Rectal smooth muscle tissue (tissue), 1 donor: ENCODE results near the gene ZBTB7C.

Experiments used
- H3K27ac ChIP-seq: one replicate; pipeline ENCODE4 v1.7.0; 2013; ENCODE audit warnings: low read depth, low read length, inconsistent platforms
- H3K27me3 ChIP-seq: one replicate; pipeline ENCODE4 v1.7.0; 2013; ENCODE audit warnings: low read length; ENCODE audit not compliant: control insufficient read depth, insufficient read depth
- H3K36me3 ChIP-seq: one replicate; pipeline ENCODE4 v1.7.0; 2013; ENCODE audit warnings: low read length; ENCODE audit not compliant: control insufficient read depth, insufficient read depth
- H3K4me1 ChIP-seq: one replicate; pipeline ENCODE4 v1.7.0; 2013; ENCODE audit warnings: low read length; ENCODE audit not compliant: control insufficient read depth, insufficient read depth
- H3K4me3 ChIP-seq: one replicate; pipeline ENCODE4 v1.7.0; 2013; ENCODE audit warnings: low read length
- H3K9ac ChIP-seq: one replicate; pipeline ENCODE4 v1.7.0; 2013; ENCODE audit warnings: low read length

Gene ZBTB7C

GRCh38 chr18:48394176-48394575 is 15.0 kb downstream of the ZBTB7C start:
- H3K9ac ChIP-seq = no peak overlapping the region
- no peak overlapping the region for H3K27ac ChIP-seq
- H3K4me1 ChIP-seq = no peaks in the 10 kb centered on the region
- H3K36me3 ChIP-seq = no peaks in the 10 kb centered on the region
- peaks cover 3% of the 10 kb centered on the region for H3K27me3 ChIP-seq
- no peak overlapping the region for H3K4me3 ChIP-seq

DNA sequence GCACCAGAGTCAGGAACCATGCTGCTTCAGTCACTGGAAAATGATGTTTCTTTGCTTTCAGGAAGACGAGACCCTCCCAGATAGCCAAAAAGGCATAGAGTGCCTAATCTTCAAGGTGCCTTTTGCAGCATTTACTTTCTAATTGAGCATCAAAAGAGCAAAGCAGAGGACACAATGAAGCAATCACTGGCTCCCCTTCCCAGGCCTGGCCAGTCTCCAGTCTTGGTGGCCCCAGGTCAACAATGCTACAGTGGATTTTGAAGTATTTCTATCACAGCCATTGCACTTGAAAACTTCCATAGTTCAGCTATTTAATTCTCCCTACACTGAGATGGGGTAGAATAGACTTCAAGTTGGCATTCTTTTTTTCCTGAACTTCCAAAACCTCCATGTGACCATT is 15.4 kb downstream of the ZBTB7C start:
- Histone ChIP-seq H3K4me1 (no peaks in the 10 kb centered on the region), H3K4me3 (no peak overlapping the region), H3K36me3 (no peaks in the 10 kb centered on the region), H3K9ac (no peak overlapping the region), H3K27ac (no peak overlapping the region), H3K27me3 (peaks cover 3% of the 10 kb centered on the region)

DNA sequence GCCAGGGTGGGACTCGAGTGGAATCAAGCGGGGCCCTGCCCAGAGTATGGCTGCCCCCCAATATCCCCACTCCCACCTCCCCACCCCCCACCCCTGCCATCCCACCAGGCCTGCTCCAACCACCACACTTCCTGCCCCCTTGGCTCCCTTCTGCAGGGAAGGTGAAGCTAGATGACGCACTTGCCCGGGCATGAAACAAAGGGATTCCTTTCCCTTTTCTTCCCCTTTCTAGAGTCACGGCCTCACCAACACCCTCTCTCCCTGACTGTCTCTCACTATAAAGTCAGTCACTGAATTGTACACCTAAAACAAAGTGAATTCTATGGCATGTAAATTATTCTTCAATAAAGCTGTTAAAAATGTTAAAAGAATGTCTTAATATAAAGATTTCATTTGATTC is 16.0 kb downstream of the ZBTB7C start:
- no peaks in the 10 kb centered on the region for H3K36me3 ChIP-seq
- no peak overlapping the region for H3K4me3 ChIP-seq
- H3K9ac ChIP-seq = no peak overlapping the region
- H3K4me1 ChIP-seq = no peaks in the 10 kb centered on the region
- H3K27ac ChIP-seq = no peak overlapping the region
- peaks cover 3% of the 10 kb centered on the region for H3K27me3 ChIP-seq

- Histone ChIP-seq H3K9ac (no peak overlapping the region), H3K4me3 (no peak overlapping the region), H3K27me3 (peaks cover 3% of the 10 kb centered on the region), H3K36me3 (no peaks in the 10 kb centered on the region), H3K27ac (no peak overlapping the region), H3K4me1 (no peaks in the 10 kb centered on the region)
Measured at GRCh38 chr18:48392268-48392667, 16.9 kb downstream of the ZBTB7C start.

DNA sequence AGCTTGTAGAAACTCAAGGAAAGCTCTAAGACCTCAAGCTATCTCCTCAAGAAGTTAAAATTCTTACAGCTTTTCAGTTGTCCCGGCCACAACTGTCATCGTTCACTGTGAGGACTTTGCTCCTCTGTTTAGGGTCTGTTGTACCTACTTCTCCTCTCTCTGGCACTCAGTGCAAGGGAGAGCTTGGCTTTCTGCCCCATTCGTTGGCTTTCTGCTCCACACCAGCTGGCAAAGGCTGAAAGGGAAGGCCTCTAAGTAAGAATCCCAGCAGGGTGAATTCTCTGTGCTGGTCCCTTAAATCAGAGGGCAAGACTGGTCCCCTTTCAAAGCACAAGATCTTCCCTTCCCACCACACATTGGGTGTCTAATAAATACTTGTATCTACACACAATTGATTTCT is 17.3 kb downstream of the ZBTB7C start:
- Histone ChIP-seq H3K27ac (no peak overlapping the region), H3K36me3 (no peaks in the 10 kb centered on the region), H3K27me3 (peaks cover 3% of the 10 kb centered on the region), H3K4me1 (no peaks in the 10 kb centered on the region), H3K9ac (no peak overlapping the region), H3K4me3 (no peak overlapping the region)

DNA sequence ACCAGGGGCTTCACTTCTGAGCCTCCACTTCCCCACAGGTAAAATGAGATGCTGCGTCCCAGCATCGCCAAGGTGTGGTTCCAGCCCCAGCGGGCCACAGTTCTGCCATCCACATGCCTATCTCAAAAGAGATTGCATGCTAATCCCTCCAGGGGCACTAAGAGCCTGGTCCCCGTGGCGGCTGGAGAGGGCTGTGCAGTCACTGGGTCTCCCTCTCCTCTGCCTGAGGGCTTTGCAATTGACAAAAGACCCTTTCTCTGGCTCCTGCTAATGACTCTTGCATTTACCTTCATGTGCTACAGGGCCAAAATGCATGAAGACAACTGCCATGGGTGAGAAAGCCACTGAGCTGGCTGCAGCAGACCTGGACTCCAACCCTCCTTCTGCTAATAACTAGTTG is 18.5 kb downstream of the ZBTB7C start:
- peaks cover 3% of the 10 kb centered on the region for H3K27me3 ChIP-seq
- H3K36me3 ChIP-seq = no peaks in the 10 kb centered on the region
- H3K27ac ChIP-seq = no peak overlapping the region
- H3K4me1 ChIP-seq = no peaks in the 10 kb centered on the region
- H3K9ac ChIP-seq = no peak overlapping the region
- no peak overlapping the region for H3K4me3 ChIP-seq

DNA sequence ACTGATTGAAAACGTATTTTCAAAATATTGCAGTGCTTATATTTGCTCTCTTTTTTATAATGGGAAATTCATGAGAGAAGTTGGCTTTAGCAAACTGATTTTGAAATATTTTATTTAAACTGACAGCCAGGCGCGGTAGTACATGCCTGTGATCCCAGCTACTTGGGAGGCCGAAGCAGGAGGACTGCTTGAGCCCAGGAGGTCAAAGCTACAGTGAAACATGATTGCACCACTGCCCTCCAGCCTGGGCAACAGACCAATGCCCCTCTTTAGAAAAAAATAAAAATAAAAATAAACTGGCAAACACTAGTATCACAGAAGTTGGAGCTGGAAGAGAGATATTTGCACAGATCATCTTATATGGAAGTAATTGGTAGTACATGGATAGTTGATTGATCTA is 20.7 kb downstream of the ZBTB7C start:
- Histone ChIP-seq H3K4me1 (no peaks in the 10 kb centered on the region), H3K9ac (no peak overlapping the region)

DNA sequence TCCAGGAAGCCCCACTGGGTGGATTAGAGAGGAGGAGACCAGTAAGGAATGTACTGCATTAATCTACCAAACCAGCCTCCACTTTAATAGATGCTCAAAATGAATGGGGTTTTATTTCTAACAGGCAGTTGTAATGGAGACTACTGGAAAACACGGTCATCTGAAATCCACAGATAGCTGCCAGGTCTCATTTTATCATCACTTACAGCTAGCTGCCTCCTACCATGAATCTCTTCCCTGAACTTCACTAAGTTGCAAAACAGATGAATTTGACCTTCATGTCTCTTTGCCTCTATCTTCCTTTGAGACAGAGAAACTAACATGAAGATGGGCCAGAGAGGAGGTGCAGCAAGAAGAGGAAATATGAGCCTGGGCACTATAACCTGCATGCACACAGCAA is 21.9 kb downstream of the ZBTB7C start:
- Histone ChIP-seq H3K9ac (no peak overlapping the region), H3K27me3 (no peaks in the 10 kb centered on the region), H3K27ac (no peak overlapping the region), H3K4me1 (no peaks in the 10 kb centered on the region), H3K36me3 (no peaks in the 10 kb centered on the region), H3K4me3 (no peak overlapping the region)

More for the DNA sequence above, 20.7 kb downstream of the ZBTB7C start:
- H3K36me3 ChIP-seq = no peaks in the 10 kb centered on the region
- H3K27me3 ChIP-seq = peaks cover under 1% of the 10 kb centered on the region
- H3K4me3 ChIP-seq = no peak overlapping the region
- no peak overlapping the region for H3K27ac ChIP-seq

GRCh38 chr18:48385596-48385995 is 23.6 kb downstream of the ZBTB7C start:
- no peak overlapping the region for H3K9ac ChIP-seq
- H3K4me1 ChIP-seq = no peaks in the 10 kb centered on the region
- H3K36me3 ChIP-seq = no peaks in the 10 kb centered on the region
- no peak overlapping the region for H3K4me3 ChIP-seq
- no peak overlapping the region for H3K27ac ChIP-seq
- H3K27me3 ChIP-seq = no peaks in the 10 kb centered on the region

GRCh38 chr18:48376934-48377333 is 32.2 kb downstream of the ZBTB7C start:
- Histone ChIP-seq H3K27me3 (no peaks in the 10 kb centered on the region), H3K4me3 (no peak overlapping the region), H3K27ac (no peak overlapping the region), H3K9ac (no peak overlapping the region), H3K36me3 (no peaks in the 10 kb centered on the region), H3K4me1 (no peaks in the 10 kb centered on the region)

GRCh38 chr18:48376406-48376805 is 32.8 kb downstream of the ZBTB7C start:
- H3K4me3 ChIP-seq = no peak overlapping the region
- H3K27me3 ChIP-seq = no peaks in the 10 kb centered on the region
- no peak overlapping the region for H3K27ac ChIP-seq
- H3K36me3 ChIP-seq = no peaks in the 10 kb centered on the region
- H3K4me1 ChIP-seq = no peaks in the 10 kb centered on the region
- no peak overlapping the region for H3K9ac ChIP-seq

DNA sequence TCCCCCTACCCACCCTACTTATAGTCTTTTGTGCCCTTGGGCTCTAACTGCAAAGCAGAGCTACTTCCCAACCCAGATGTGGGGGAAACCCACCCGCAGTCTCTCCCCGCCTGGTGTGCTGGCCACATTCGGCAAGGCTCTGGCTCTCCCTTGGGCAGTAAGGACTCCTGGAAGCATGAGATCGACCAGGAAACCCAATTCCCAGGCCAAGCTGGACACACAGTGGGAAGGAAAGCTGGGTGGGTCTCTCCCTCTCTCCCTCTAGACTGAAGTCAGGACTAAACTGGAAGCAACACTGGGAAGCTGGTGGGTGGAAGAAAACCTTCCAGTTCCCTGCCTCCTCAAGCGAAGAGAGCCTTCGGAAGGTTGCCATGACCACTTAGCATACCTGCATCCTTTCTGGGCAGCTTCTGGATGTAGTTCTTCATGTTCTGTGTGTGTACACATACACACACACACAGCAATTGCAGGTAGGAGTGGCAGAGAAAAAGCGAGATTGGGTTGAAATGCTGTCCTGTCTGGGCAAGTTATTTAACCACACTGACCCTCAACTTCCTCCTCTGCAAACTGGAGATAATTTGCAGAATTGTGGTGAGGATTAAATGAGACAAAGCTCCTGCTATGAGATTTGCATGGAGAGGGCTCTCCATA is 33.9 kb downstream of the ZBTB7C start:
- H3K9ac ChIP-seq = no peak overlapping the region
- no peak overlapping the region for H3K4me3 ChIP-seq
- no peaks in the 10 kb centered on the region for H3K27me3 ChIP-seq
- no peaks in the 10 kb centered on the region for H3K4me1 ChIP-seq
- H3K27ac ChIP-seq = no peak overlapping the region
- H3K36me3 ChIP-seq = no peaks in the 10 kb centered on the region

DNA sequence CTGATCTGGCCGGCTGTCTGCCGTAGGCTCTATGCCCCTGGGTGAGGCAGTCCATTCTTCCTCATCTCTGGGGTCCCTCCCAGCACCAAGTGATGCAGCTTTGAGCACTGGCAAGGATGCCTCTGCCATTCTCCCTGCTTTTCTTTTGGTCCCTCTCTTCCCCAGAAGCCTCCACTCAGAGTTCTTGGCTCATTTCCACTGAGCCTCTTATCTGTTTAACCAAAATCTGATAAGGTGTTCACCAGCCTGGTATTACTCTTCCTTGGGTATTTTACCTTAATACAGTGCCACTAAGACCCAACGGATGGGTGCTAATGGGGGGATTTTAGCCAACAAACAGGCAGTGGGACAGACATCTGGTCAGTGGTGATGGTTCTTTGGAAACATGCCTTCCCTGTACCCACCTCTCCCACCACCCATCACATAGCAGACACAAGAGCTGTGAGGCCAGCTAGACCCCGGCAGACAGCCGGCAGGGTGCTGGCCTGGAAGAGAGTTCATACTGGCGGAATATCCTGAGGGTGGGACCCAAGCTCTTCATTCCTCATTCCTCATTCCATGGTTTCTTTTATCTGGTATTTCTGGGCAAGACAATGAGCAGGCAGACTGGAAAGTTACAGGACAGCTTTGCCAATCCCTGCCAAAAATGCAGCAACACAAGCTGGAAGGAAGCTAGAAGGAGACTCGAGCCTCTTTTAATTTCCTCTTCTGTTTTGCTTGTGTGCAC is 34.6 kb downstream of the ZBTB7C start:
- no peak overlapping the region for H3K27ac ChIP-seq
- H3K27me3 ChIP-seq = no peaks in the 10 kb centered on the region
- no peaks in the 10 kb centered on the region for H3K36me3 ChIP-seq
- H3K4me3 ChIP-seq = no peak overlapping the region
- H3K4me1 ChIP-seq = no peaks in the 10 kb centered on the region
- H3K9ac ChIP-seq = no peak overlapping the region
